KOPT-K1 (cell line): ENCODE measurements around the gene KCP.

Experiments used
- H3K27ac ChIP-seq: fragments of 200-600 bp; sonication (generic); 2 replicates; pipeline ENCODE4 v1.5.1; 2016; ENCODE audit warnings: antibody characterized with exemption, mild to moderate bottlenecking, low read depth, low read length; ENCODE audit not compliant: poor library complexity, severe bottlenecking
- H3K36me3 ChIP-seq: fragments of 200-600 bp; sonication (generic); 2 replicates; pipeline ENCODE4 v1.5.1; 2017; ENCODE audit warnings: antibody characterized with exemption, mild to moderate bottlenecking, low read length, moderate library complexity; ENCODE audit not compliant: insufficient read depth
- H3K9me3 ChIP-seq: fragments of 200-600 bp; sonication (generic); 2 replicates; pipeline ENCODE4 v1.5.1; 2017; ENCODE audit warnings: antibody characterized with exemption, low read length, mild to moderate bottlenecking; ENCODE audit not compliant: insufficient read depth, poor library complexity, severe bottlenecking

KCP gene

DNA sequence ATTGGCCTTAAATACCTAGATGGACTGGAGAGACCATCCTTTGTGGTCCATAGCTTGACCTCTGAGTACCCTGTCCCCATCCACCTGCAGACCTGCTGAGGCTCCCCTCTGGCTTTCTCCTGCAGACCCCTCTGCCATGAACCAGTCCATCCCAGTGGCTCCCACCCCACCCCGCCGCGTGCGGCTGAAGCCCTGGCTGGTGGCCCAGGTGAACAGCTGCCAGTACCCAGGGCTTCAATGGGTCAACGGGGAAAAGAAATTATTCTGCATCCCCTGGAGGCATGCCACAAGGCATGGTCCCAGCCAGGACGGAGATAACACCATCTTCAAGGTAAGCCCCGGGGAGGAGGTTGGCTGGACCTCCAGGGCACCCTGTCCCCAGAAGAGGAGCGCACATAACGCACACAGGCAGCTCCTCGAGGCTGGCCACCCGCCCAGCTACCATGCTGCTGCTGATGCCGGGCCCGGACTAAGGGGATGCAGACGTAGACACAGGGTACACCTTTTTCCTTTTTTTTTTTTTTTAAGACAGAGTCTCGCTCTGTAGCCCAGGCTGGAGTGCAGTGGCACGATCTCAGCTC is 31.5 kb upstream of the KCP start:
- no peaks in the 10 kb centered on the region for H3K9me3 ChIP-seq
- H3K27ac ChIP-seq, result peak overlapping the region; percentile 44
- H3K36me3 ChIP-seq, result no peaks in the 10 kb centered on the region

DNA sequence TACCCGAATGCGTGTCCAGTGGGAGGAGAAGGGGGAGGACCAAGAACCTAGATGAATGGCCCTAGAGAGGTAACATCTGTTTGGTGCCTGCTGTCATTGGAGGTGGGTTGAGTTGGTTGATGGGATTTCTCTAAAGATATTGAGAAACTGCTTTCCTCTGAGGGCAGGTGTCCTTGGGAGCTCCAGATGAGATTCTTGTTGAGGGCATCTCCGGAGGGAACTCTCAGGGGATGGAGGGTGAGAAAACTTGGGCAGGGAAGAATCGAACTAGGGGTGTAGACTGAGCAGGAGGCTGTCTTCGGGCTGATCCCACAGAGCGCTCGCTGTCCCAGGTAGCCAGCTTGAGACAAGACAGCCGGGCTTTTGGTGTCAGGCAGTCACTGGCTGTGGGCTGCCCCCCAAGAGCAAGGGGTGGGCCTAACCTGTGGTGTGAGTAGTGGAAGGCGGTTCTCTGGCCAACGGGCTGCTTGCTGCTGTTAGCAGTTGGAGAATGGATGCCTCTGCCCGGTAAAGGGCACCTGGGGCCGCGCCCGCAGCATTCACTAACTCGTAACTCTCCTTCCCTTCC is 30.9 kb upstream of the KCP start:
- Histone ChIP-seq H3K27ac (peak overlapping the region; percentile 44), H3K9me3 (no peaks in the 10 kb centered on the region), H3K36me3 (no peaks in the 10 kb centered on the region)

DNA sequence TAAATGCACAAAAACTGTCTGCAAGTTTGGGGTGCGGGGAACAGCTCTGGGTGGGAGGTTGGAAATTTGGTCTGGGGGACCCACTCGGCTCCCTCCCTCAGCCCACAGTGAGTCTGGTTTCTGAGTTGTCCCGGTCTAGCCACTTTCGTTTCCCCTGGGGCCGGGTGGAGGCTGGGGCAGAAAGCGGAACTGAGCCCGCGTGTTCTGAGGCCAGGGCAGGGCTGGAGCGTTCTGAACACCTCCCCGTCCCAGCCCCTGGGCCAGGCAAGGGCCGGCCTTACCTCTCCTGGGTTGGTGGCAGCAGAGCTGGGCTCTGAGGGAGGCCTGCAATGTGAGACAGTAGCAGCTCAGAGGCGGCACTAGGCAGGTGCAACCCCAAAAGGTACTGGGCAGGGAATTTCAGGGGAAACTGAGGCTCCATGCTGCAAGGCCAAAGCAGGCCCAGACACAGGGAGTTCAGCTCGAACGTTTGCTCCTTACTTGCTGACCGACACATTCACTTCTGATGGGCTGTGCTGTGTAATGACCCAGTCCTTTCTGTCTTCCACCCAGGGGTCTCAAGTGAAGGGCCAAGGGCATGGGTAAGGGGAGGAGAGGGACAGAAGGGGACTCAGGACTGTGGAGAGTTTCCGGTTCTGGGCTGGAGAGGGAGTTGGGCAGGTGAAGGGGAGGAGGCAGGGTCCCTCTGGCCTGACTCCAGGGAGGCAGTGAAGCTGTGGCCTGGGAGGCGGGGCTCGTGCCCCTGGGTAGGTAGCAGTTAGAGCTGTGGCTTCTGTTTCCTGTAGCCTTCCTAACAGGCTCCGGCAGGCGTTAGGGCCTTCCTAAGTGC is 30.2 kb upstream of the KCP start:
- Histone ChIP-seq H3K36me3 (no peaks in the 10 kb centered on the region), H3K27ac (peak overlapping the region; percentile 44), H3K9me3 (no peaks in the 10 kb centered on the region)

DNA sequence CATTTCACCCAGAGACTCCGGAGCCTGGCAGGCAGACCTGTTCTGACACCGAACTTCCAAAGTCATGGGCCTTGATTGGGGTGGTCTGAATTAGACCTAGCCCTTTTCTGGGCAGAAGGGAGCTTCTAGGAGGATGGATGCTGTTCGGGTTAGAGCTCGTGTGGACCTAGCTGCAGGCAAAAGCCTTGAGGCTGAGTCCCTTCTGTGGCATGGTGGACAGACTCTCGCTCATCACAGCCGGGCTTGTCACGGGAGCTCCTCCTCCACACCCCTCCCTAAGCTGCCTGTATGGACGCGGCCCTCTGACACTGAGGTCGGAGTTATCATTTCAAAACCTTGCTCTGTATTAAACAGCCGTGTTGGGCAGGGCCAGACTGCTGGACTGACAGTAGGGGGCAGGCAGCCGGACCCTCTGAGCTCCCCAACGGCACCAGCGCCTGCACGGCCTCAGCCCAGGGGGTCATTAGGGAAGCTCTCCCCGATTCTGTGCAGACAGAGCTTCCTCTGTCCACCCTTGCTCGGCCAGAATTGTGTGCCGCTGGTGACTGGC is 29.4 kb upstream of the KCP start:
- Histone ChIP-seq H3K27ac (peak overlapping the region; percentile 44), H3K9me3 (no peaks in the 10 kb centered on the region), H3K36me3 (no peaks in the 10 kb centered on the region)

DNA sequence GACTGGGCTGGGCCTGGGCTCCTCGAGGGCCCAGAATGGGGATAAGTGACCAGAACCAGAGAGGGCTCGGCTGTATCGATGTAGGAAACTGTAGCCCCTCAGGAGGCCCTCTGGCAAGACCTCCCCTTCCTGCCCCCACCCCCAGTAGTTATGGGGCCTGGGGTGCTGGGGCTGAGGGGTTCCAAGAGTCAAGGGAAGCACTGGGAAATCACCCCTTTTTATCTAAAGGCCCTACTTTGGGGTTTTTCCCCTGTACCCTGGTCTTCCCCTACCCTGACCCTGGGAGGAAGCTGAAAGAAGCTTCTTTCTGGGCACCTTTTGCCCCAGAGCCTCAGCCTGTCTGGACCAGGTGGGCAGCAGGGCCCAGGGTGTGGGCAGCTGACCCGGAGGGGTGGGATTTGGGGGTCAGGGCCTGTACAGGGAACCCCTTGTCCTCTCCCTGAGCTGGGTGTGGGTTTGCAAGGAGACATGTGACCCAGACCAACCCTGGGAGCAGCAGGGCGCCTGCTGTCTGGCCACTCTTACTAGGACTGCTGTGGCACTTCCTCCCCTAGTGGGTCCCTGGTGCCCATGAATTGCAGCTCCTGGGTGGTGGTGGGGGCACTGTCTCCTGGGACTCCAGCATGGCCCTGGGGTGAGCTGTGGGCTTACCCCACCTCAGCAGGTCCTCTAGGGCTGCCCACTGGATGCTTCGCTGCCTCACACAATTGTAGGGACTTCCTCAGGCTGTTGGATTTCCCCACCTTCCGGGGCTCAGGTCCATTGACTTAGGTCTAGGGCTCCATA is 28.8 kb upstream of the KCP start:
- Histone ChIP-seq H3K36me3 (no peaks in the 10 kb centered on the region), H3K9me3 (no peaks in the 10 kb centered on the region), H3K27ac (no peak overlapping the region)

DNA sequence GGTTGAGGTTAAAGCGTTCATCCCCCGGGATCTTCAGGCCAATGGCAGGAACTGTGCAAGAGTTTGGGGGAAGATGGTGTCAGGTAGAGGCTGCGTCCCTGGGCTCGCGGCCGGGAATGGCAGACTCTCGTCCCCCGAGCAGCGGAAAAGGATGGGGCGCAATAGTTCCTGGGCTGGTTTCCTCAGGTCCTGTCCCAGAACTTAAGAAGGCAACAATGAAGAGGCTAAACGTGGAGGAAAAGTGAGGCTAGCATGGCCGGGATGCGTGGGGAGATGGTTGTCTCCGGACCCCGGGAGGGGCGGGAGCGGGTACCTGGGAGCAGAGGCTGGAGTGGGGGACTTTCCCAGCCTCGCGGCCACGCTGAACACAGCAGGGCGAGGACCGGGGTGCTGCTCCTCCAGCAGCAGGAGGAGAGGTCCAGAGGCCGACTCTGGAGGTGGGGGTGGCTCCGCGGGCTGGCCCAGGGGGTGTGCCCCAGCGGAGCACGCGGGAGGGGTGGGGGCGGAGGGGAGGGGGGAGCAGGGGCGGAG is 28.1 kb upstream of the KCP start:
- H3K36me3 ChIP-seq, result no peaks in the 10 kb centered on the region
- no peaks in the 10 kb centered on the region for H3K9me3 ChIP-seq
- H3K27ac ChIP-seq, result no peak overlapping the region

DNA sequence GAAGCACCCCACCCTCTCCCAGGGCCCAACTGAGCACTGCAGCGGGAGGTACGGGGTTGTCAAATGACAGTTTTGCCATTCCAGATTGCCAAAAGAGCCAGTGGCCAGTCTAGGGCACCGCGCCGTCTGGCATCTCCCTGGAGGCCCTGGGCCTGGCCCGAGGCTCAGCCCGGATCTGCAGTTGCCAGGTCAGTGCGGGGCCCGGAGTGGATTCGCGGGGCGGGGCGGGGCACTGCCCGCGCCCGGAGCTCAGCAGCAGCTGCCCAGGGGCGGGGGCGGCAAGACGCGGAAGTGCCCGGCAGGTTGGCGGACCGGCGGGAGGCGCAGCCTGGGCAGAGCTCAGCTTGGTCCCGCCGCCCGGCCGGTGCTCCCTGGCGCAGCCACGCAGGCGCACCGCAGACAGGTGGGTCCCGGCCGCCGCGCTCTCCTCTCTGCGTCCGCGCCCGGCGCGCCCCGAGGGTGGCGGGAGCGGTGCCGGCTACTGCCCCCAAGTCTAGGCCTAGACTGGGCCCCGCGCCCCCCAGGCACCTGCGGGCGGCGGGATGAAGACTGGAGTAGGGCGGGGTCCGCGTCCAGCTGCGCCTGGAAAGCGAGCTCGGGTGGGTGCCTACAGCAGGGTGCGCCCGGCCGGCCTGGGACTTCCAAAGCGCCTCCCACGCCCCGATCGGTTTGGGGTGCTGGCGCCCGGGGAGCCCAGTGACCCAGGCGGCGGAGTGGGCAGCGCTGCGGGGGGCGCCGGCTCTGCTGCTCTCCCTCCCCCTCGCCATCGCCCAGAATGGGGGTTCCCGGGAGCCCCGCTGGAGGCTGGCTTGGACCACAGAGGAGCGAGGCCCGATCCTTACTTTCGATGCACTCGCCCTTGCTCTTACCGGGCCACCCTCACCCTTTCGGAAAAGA is 27.4 kb upstream of the KCP start, which contains the start of gene IRF5:
TSS of gene IRF5 (plus strand) at position 281 of the 897 bp plus-strand sequence. CDS start 4,155 bp downstream, outside the sequence.
- Histone ChIP-seq H3K9me3 (no peaks in the 10 kb centered on the region), H3K27ac (no peak within 1 kb of the TSS), H3K36me3 (no peaks in the 10 kb centered on the region)

DNA sequence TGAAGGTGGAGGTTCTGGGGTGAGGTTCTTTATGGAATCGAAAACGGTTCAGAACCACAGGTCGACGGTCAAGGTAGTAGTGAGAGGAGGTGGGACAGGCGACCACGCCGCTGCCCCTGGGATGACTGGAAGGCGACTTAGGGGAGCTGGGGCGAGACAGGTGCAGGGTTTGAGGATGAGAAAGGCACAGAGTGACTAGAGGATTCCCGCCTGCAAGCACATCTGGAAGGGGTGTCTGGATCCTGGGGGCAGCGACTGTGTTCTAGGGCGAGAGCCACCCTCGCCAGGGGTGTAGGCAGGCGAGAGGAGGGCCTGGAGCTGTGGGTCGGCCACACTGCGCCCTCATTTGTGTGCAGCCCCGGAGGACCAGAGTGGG is 26.8 kb upstream of the KCP start:
- no peaks in the 10 kb centered on the region for H3K36me3 ChIP-seq
- H3K9me3 ChIP-seq, result no peaks in the 10 kb centered on the region
- H3K27ac ChIP-seq, result no peak overlapping the region

DNA sequence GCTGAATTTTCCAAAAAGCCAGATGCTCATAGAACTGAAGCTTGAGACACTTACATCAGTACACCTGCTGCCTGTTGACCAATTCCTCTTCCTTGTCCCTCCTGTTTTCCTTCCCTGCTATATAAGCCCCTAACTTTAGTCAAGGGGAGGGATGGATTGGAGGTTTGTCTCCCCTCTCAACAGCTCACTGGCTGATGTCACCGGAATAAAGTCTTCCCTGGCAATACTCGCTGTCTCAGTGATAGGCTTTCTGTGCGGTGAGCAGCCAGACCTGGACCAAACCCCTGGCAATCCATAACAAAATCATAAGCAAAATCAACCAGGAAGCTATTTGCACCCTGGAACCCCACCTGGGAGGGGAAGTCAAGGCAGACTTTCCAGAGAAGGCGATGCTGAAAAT is 26.3 kb upstream of the KCP start:
- Histone ChIP-seq H3K36me3 (no peaks in the 10 kb centered on the region), H3K9me3 (no peaks in the 10 kb centered on the region), H3K27ac (no peak overlapping the region)

DNA sequence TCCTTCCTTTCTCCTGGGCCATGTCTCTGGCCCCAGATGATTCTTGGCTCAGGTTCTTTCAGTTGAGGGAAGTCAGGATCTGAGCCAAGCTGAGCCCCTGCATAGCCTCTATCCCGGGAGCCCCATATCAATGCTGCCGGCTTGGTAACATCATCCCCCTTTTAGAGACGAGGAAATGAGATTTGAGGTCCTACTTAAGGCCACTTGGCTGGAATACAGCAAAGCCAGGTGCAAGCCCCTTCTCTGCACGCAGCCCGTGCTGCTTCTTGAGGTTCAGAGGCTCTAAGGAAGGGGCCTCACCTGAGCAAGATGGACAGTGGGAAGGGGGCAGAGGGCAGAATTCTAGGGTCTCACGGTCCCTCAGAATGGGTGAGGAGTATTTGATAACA is 24.8 kb upstream of the KCP start:
- Histone ChIP-seq H3K9me3 (no peaks in the 10 kb centered on the region), H3K36me3 (no peaks in the 10 kb centered on the region), H3K27ac (no peak overlapping the region)

DNA sequence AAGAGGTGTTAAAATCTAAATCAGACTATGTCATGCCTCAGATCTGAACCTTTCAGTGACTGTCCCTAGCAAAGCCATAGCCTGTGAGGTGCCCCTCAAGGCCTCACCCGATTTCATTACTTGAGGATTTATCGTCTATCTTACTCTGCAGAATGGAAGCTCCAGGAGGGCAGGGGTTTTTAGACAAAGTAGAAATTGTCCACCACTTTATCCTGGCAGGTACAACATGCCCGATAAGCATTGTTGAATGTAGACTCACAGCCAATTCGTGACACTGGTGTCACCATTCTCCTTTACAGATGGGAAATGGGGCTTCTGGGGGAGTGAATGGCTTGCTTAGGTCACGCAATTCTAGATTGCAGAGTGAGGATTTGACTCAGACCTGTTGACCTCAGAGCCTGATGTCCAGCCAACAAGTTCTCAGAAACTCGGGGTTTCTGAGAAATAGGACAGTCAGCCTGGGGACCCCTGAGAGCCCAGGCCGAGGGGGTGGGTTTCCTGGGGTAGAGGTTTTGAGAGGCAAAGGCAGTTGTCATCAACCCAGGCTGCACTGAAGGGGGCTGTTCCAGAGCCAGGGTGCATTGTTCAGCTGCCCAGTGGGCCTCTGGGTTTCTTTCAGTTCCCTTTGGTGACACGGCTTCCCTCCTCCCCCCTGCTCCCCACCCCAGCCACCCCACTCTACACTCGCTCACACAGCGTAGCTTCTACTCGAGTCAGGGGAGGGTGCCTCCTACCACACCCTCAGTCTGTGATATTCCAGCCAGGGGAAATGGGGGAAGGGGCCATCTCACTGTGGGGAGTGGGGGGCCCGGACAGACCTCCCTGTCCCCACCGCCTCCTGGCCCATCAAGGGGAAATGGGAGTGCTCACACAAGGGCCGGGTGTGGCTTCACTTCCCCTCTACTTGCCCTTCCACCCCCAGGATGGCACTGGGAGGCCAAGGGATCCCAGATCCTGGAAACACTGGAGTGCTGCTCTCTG is 24.1 kb upstream of the KCP start:
- Histone ChIP-seq H3K36me3 (no peaks in the 10 kb centered on the region), H3K9me3 (no peaks in the 10 kb centered on the region), H3K27ac (no peak overlapping the region)

DNA sequence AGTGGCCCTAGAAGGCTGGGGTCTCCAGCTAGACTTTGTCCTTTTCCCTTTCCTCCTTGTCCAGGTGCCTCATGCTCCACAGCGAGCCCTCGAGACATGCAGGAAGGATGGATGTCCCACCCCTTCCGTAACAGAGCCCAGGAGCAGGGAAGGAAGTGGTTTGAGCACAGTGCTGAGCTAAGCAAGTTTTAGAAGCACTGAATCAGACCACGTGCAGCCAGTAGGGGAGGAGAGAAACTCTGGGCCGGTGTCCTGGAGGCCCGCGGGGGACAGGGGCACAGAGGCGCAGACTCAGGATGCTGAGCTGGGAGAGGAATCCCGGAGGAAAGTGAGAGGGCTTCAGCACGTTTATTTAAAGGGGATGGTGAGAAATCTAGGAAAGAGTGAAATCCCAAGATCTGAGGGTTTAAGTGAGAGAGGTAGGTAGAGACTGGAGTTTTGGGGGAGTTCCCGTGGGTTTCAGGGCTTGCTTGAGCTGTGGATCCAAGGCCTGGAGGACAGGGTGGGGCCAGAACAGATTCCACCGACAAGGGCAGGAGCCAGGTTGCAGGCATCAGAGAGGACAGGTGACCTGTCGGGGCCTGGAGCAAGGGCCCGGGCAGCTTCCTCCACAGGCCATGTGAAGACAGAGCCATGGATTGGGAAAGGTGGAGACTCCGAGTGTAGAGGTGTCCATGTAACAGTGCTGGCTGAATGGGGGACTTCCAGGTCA is 22.8 kb upstream of the KCP start:
- Histone ChIP-seq H3K27ac (peak overlapping the region; percentile 5), H3K36me3 (no peaks in the 10 kb centered on the region), H3K9me3 (no peaks in the 10 kb centered on the region)

DNA sequence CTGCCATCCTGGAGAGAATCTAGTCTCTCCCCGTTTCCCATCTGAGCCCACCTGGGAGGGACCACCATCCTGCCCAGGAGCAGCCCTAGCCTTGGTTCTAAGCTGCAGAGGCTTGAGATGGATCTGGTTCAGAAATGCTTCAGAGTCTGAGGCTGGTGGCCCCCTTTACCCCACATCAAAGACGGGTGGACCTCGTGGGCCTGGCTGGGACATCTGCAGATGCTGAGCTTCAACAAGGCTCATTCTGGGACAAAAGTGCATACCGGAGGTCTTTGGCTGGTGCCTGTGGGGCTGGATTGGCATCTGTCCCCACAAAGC is 22.3 kb upstream of the KCP start:
- H3K9me3 ChIP-seq, result no peaks in the 10 kb centered on the region
- no peaks in the 10 kb centered on the region for H3K36me3 ChIP-seq
- H3K27ac ChIP-seq, result peak overlapping the region; percentile 5
